Body of pancreas (tissue), 4 donors: ENCODE data around the gene ZNF525. TPM values are rescaled to one million over a fixed set of nuclear protein-coding genes. Genes with fewer than 3 reads are reported as not detected.
"Not testable (repeated sequence)": the region's sequence is repeated elsewhere in the genome, so short reads cannot be mapped to it uniquely, and the experiment has no call there.

Experiments
- ATAC-seq: fragments of 150-250 bp; one replicate; pipeline ENCODE4 v1.9.1; 2016
- DNase-seq, 4 donors: peaks; one replicate each; pipeline ENCODE4 v3.0.0-alpha.2; 2019
- H3K27ac ChIP-seq, 4 donors: fragments of 200-600 bp; sonication (generic); 1 replicate in 3 of 4; 2 replicates in 1 of 4; pipeline versions ENCODE4 v1.5.1 to v1.6.1; 2016 to 2019; ENCODE audit warnings: mild to moderate bottlenecking in 1 of 4, mixed read lengths in 1 of 4, moderate library complexity in 1 of 4
- H3K27me3 ChIP-seq, 2 donors: fragments of 200-600 bp; sonication (generic); one replicate each; pipeline ENCODE4 v1.6.0; 2016; ENCODE audit warnings: mild to moderate bottlenecking in 1 of 2
- H3K36me3 ChIP-seq, 2 donors: fragments of 200-600 bp; sonication (generic); replicated peaks in 1 of 2; 2 replicates each; pipeline ENCODE4 v1.5.1; 2016; ENCODE audit warnings: low read depth in 2 of 2; ENCODE audit not compliant: insufficient read depth in 1 of 2
- H3K4me1 ChIP-seq: fragments of 200-600 bp; sonication (generic); one replicate; pipeline ENCODE4 v1.6.0; 2016
- H3K4me3 ChIP-seq, 2 donors: fragments of 200-600 bp; sonication (generic); 1 replicate in 1 of 2; 2 replicates in 1 of 2; pipeline ENCODE4 v1.5.1; 2016 to 2019
- H3K9me3 ChIP-seq, 3 donors: fragments of 200-600 bp; sonication (generic); 1 replicate in 2 of 3; 2 replicates in 1 of 3; pipeline ENCODE4 v1.5.1; 2016
- POLR2A ChIP-seq, 3 donors: fragments of 450-650 bp; IDR thresholded peaks; one replicate each; pipeline ENCODE4 v1.6.1; 2016; ENCODE audit warnings: antibody characterized with exemption in 3 of 3, mild to moderate bottlenecking in 2 of 3
- WGBS, 2 donors: methylation state at CpG; one replicate each; pipeline ENCODE4 v1.1.5; 2017; 5-methylcytosine and 5-hydroxymethylcytosine counted together
- intact Hi-C: fragments of 100-400 bp; cut with DNase I; formaldehyde crosslinking; loops from one replicate; pipeline ENCODE4 v1.15.1; 2023
- total RNA-seq, 2 donors: library from RNA; depleted of rRNA; stranded (reverse); fragments of >200 nt; gene quantifications; one replicate each; pipeline ENCODE4 v1.1.0, GENCODE V29; 2016
- TF ChIP-seq, protein P1 (sequence below), 7 experiments: fragments of 450-650 bp in 4 of 7; fragments of 200-600 bp in 3 of 7; sonication (generic) in 3 of 7; IDR thresholded peaks; one replicate each; pipeline ENCODE4 v1.5.1; 2016 to 2019; ENCODE audit warnings: antibody characterized with exemption in 7 of 7

Gene ZNF525
- total RNA-seq, 2 donors from 2014 or later, result 12.2 to 14.2 TPM

DNA sequence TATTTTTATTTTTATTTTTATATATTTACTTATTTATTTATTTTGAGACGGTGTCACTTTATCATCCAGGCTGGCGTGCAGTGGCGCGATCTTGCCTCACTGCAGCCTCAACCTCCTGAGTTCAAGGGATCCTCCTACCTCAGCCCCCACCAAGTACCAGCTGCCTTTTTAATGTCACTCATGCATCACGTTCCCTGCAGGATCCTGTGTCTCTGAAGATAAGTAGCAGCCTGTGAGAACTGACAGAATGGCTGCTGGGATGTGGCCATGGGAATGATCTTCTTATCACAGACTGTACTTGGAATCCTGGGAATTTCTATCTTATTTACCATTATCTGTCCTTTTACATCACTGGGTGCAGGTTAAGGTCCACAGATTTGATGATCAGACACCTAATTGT is 57.0 kb downstream of the ZNF525 start:
- Histone ChIP-seq H3K36me3 (no peaks in the 10 kb centered on the region), H3K9me3 (no peaks in the 10 kb centered on the region), H3K27ac (no peak overlapping the region), H3K4me3 (no peak overlapping the region), H3K4me1 (no peaks in the 10 kb centered on the region), H3K27me3 (no peaks in the 10 kb centered on the region)
- 77% methylated on average over 5 of the region's 5 CpGs for WGBS, 2 donors
- DNase-seq, result no peak
- intact Hi-C loops, result no loop called here
- TF ChIP-seq POLR2A (IDR thresholded peaks at IDR 0.05), result no peak
- TF ChIP-seq, protein P1, sequence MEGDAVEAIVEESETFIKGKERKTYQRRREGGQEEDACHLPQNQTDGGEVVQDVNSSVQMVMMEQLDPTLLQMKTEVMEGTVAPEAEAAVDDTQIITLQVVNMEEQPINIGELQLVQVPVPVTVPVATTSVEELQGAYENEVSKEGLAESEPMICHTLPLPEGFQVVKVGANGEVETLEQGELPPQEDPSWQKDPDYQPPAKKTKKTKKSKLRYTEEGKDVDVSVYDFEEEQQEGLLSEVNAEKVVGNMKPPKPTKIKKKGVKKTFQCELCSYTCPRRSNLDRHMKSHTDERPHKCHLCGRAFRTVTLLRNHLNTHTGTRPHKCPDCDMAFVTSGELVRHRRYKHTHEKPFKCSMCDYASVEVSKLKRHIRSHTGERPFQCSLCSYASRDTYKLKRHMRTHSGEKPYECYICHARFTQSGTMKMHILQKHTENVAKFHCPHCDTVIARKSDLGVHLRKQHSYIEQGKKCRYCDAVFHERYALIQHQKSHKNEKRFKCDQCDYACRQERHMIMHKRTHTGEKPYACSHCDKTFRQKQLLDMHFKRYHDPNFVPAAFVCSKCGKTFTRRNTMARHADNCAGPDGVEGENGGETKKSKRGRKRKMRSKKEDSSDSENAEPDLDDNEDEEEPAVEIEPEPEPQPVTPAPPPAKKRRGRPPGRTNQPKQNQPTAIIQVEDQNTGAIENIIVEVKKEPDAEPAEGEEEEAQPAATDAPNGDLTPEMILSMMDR (IDR thresholded peaks at IDR 0.05), result no peak
- ATAC-seq, result no peak

DNA sequence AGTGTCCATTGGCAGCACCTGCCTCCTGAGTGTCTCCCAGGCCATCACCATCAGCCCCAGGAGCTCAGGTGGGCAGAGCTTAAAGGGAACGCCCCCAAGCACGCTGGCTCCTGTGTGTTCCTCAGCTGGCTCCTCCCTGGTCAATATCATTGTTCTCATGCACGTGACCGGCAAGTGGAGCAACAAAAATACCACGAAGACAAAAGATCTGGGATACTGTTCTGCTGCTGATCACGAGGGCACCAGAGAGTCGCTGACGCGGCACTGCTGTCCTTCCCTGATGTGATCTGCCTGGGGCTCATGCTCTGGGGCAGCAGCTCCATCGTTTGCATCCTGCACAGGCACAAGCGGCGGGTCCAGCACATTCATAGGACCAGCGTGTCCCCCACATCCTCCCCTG is 57.6 kb downstream of the ZNF525 start:
- H3K36me3 ChIP-seq, H3K27me3 ChIP-seq, DNase-seq, ATAC-seq, H3K4me1 ChIP-seq, H3K4me3 ChIP-seq, H3K27ac ChIP-seq, H3K9me3 ChIP-seq, intact Hi-C loops: not testable (repeated sequence)
- 10 to 20% methylated on average over 1 to 2 of the region's 13 CpGs for WGBS, 2 donors

DNA sequence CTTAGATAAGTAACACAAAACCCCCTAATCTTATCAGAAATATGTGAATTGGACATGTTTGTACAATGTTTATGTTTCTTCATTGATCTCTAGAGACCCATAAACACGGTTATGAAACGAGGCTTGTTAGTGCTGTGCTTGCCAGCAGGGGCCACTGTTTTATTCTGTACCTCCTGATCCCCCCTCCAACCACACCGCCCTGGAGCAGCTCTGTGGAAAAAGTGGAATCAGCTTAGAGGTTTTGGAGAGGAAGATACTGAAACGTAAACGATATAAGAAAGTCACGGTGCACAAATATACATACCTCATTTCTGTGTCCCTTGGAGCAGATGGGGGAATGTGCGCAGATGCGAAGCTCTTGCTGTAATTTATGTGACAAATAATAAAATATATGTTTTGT is 58.2 kb downstream of the ZNF525 start:
- H3K27ac ChIP-seq, intact Hi-C loops, H3K9me3 ChIP-seq, H3K36me3 ChIP-seq, H3K4me1 ChIP-seq, H3K4me3 ChIP-seq, H3K27me3 ChIP-seq: not testable (repeated sequence)
- ATAC-seq (peak; percentile 41), DNase-seq (peak in 2 of 4 donors; percentile 13 to 14)
- WGBS, 2 donors, result 47 to 57% methylated on average over 6 to 8 of the region's 8 CpGs

DNA sequence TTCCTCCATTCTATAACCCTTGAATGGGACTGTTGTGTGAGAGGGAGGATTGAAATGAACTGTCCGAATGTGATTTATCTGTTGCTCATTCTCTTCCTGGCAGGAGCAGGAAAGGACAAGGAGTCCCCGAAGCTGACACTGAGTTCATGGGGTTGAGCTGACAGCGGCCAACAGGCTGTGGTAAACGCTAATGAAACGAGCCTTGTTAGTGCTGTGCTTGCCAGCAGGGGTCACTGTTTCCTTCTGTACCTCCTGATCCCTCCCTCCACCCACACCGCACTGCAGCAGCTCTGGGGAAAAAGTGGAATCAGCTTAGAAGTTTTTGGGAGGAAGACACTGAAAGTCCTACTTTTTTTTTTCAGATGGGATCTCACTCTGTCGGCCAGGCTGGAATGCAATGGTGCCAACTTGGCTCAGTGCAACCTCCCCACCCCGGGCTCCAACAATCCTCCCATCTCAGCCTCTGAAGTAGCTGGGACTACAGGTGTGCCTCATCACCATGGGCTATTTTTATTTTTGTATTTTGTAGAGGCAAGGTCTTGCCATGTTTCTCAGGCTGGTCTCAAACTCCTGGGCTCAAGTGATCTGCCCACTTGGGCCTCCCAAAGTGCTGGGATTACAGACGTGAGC is 59.6 kb downstream of the ZNF525 start:
- 20 to 55% methylated on average over 4 to 9 of the region's 9 CpGs for WGBS, 2 donors
- no peak overlapping the region for H3K27ac ChIP-seq
- intact Hi-C loops, result no loop called here

DNA sequence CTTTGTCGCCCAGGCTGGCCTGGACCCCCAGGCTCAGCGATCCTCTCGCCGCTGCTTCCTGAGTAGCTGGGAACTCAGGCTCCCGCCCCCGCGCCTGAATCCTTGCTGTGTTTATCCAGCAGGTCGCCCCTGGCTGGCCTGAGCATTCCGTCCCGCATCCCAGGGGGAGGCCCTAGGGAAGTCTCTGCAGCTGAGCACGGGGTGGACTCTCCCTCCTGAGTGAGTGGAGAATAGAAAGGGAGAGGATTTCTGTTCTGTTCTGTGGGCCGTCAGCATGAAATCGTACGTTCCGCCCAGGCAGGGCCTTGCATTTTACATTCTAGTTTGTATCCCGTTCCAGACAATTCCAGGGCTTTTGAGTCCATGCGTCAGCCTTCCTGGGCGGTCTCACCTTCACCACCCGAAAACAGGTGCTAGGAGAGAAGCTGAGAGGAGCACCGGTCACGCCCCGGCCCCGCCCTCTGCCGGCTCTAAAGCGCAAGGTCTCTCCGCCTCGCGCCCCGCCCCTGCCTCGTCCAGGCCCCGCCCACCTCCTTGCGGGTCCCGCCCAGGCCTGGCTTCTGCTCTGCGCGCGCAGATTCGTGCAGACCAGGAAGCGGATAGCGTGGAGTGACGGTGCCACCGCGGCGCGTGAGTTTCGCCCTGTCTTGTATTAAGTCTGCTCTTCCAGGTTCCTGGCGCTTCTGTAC is 66.0 kb downstream of the ZNF525 start, which contains the start of gene ZNF761:
ZNF761 (plus strand) TSS at position 586 of the 689 bp plus-strand sequence. CDS start 15,285 bp downstream, outside the sequence.
- no peaks in the 10 kb centered on the region for H3K9me3 ChIP-seq
- peak; percentile 99 for ATAC-seq
- no peaks in the 10 kb centered on the region for H3K36me3 ChIP-seq
- TF ChIP-seq, protein P1 (IDR thresholded peaks at IDR 0.05), result peak in 5 of 7 experiments; percentile 11 to 55 (median 37)
- peak; percentile 66 to 92 (median 86) for TF ChIP-seq POLR2A (IDR thresholded peaks at IDR 0.05)
- H3K27me3 ChIP-seq, result no peaks in the 10 kb centered on the region
- H3K4me1 ChIP-seq, result peaks cover 18% of the 10 kb centered on the region
- peak; percentile 98 to 100 (median 98) for DNase-seq
- 1 to 4% methylated on average over 17 to 46 of the region's 46 CpGs for WGBS, 2 donors
- intact Hi-C loops, result no loop called here
- peak within 1 kb of the TSS; percentile 62 to 70 for H3K4me3 ChIP-seq
- H3K27ac ChIP-seq, result peak within 1 kb of the TSS; percentile 70 to 93 (median 92)

More for the DNA sequence above, 59.6 kb downstream of the ZNF525 start:
- no peak for TF ChIP-seq POLR2A (IDR thresholded peaks at IDR 0.05)
- TF ChIP-seq, protein P1 (IDR thresholded peaks at IDR 0.05), result peak; percentile 68 to 79 (median 76)
- no peaks in the 10 kb centered on the region for H3K36me3 ChIP-seq
- DNase-seq (peak; percentile 76 to 85 (median 82)), ATAC-seq (peak; percentile 95)
- no peak overlapping the region for H3K4me3 ChIP-seq
- no peaks in the 10 kb centered on the region for H3K4me1 ChIP-seq
- H3K27me3 ChIP-seq, result no peaks in the 10 kb centered on the region
- no peaks in the 10 kb centered on the region for H3K9me3 ChIP-seq
